K562 (cell line): Measurements from ENCODE around the gene ASF1B. TPM values are rescaled to one million over a fixed set of nuclear protein-coding genes. Genes with fewer than 3 reads are reported as not detected.
A peak's percentile ranks its signal among the peaks of the same experiment; 100 is the strongest.

Source experiments
- HDAC2 ChIP-seq: fragments of 450-650 bp; IDR thresholded peaks from 2 replicates; pipeline ENCODE4 v1.6.1; 2016; ENCODE audit warnings: mild to moderate bottlenecking
- MNT ChIP-seq, 2 experiments: fragments of 450-650 bp; conservative IDR thresholded peaks; 2 replicates each; pipeline ENCODE4 v1.6.1; 2017; ENCODE audit warnings: mild to moderate bottlenecking in 2 of 2, moderate library complexity in 2 of 2
- NCOR1 ChIP-seq: fragments of 450-650 bp; IDR thresholded peaks from 2 replicates; pipeline ENCODE4 v1.6.1; 2016; ENCODE audit warnings: mild to moderate bottlenecking, moderate library complexity
- RBBP5 ChIP-seq: fragments of 200-600 bp; sonication (generic); IDR thresholded peaks from 2 replicates; pipeline ENCODE4 v1.6.1; 2012; ENCODE audit warnings: borderline replicate concordance, mild to moderate bottlenecking, low read length, control low read depth, inconsistent platforms; ENCODE audit not compliant: insufficient read depth, poor library complexity, severe bottlenecking
- TFAP4 ChIP-seq: sonication (generic); formaldehyde crosslinking; IDR thresholded peaks from 2 replicates; pipeline ENCODE4 v1.8.0; 2022; ENCODE audit warnings: missing genetic modification reagents, mild to moderate bottlenecking, moderate library complexity, borderline replicate concordance
- THRB ChIP-seq: fragments of 450-650 bp; formaldehyde crosslinking; conservative IDR thresholded peaks from 2 replicates; pipeline ENCODE4 v1.4.0; 2022; ENCODE audit warnings: mild to moderate bottlenecking, missing genetic modification characterization
- ZBTB7A ChIP-seq: IDR thresholded peaks from 2 replicates; pipeline ENCODE4 v1.6.1; 2011; ENCODE audit warnings: low read depth, mild to moderate bottlenecking, low read length, moderate library complexity, borderline replicate concordance; ENCODE audit not compliant: control insufficient read depth
- ZNF24 ChIP-seq: fragments of 450-650 bp; IDR thresholded peaks from 2 replicates; pipeline ENCODE4 v1.6.1; 2016
- ZNF57 ChIP-seq: fragments of 450-650 bp; formaldehyde crosslinking; IDR thresholded peaks from 2 replicates; pipeline ENCODE4 v1.4.0; 2020; ENCODE audit warnings: mild to moderate bottlenecking, moderate library complexity
- polyA plus RNA-seq, 8 experiments: library from polyadenylated mRNA; depleted of rRNA in 4 of 8; stranded (reverse) in 5 of 8; unstranded in 3 of 8; fragments of >200 nt; fragmentation: Nextera tagmentation in 2 of 8; fragmentation: Illumina TruSeq in 1 of 8; extraction: Ambion mirVana in 2 of 8; extraction: Trizol in 1 of 8; gene quantifications; 2 replicates each; pipeline versions ENCODE4 v1.2.1 to v1.2.3, GENCODE V29; 2011 to 2014; ENCODE audit warnings: inconsistent platforms in 1 of 8, missing spikeins in 1 of 8
- total RNA-seq, 7 experiments: library from RNA; depleted of rRNA in 6 of 7; stranded (reverse); fragments of >200 nt in 6 of 7; fragmentation: Illumina TruSeq in 2 of 7; extraction: Trizol in 2 of 7; gene quantifications; 2 replicates each; pipeline versions ENCODE4 v1.2.1 to v1.2.3, GENCODE V29; 2011 to 2021; ENCODE audit warnings: low replicate concordance in 1 of 7

ASF1B gene
- total and polyA plus RNA-seq, 9 of the 15 experiments (the other 6 are each of a cell fraction or from before 2014, with no cell fraction given) = 6.0 to 69.4 (median 53.3) TPM

- TF ChIP-seq TFAP4 (CRISPR knock-in tag) (no peak), NCOR1 (no peak), ZNF24 (no peak), ZBTB7A (peak; percentile 25; the same call in 1 of the 2 replicates), RBBP5 (peak; percentile 62), ZNF57 (CRISPR knock-in tag) (no peak), HDAC2 (no peak), MNT (conservative IDR thresholded peaks at IDR 0.05) (peak; percentile 38 to 51; a peak in 2 of 4 replicates), THRB (CRISPR knock-in tag) (no peak)
These were observed 19.3 kb downstream of the ASF1B start (continued) for GRCh38 chr19:14116918-14117578.
